Astrocyte of the spinal cord (primary cell): ENCODE data around the gene BOD1L1.

Experiments used
- DNase-seq: peaks from one replicate; pipeline ENCODE4 v3.0.0; 2011; ENCODE audit warnings: low read depth, low spot score
- H3K4me3 ChIP-seq: 2 replicates; pipeline ENCODE4 v1.5.1; 2011; ENCODE audit warnings: low read depth, mild to moderate bottlenecking, low read length, moderate library complexity
- in situ Hi-C: cut with HindIII; loops from 2 replicates; pipeline ENCODE4 v1.10.0; 2017; ENCODE audit warnings: low sequenced_read_pairs
- TF ChIP-seq, protein P1 (sequence below): IDR thresholded peaks from 2 replicates; pipeline ENCODE4 v1.5.1; 2012; ENCODE audit warnings: low read depth, mild to moderate bottlenecking, low read length, inconsistent platforms

The BOD1L1 gene

DNA sequence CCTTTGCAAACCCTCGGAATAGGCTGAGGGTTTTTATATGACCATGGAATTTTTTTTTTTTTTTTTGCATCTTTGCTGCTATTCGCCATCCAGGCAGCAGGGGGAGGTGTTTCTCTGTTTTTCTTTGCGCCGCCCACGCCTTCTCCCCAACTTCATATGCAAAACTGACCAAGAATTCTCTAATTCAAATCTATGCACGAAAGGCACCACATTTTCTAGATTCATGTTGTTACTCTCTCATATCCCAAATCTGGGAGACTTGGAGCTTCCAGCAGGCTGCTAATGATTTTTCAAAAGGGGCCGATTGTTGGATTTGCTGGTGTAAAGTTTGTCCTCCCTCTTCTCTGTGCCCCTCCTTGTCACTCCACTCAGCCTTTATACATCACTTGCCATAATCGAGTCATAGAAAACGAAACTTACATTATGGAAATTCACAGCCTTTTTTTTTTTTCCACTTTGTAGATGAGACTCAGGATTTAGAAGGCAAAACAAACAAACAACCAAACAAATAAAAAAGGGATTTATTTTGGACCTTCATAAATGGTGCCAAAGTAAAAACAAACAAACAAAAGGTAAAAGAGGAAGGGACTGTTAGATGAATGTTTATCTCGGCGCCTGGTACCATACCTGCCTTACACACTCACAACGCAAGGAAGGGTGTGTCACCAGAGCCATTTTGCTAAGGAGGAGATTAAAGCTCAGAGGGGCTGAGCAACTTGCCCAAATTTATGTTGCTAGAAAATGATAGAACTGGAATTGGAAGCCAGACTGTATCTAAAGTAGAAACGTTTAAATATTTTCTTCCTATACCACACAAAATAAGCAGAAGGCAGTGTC lies 29.3 kb upstream of the BOD1L1 start:
- peak overlapping the region; percentile 27 for H3K4me3 ChIP-seq
- in situ Hi-C loops = no loop called here
- TF ChIP-seq, protein P1, sequence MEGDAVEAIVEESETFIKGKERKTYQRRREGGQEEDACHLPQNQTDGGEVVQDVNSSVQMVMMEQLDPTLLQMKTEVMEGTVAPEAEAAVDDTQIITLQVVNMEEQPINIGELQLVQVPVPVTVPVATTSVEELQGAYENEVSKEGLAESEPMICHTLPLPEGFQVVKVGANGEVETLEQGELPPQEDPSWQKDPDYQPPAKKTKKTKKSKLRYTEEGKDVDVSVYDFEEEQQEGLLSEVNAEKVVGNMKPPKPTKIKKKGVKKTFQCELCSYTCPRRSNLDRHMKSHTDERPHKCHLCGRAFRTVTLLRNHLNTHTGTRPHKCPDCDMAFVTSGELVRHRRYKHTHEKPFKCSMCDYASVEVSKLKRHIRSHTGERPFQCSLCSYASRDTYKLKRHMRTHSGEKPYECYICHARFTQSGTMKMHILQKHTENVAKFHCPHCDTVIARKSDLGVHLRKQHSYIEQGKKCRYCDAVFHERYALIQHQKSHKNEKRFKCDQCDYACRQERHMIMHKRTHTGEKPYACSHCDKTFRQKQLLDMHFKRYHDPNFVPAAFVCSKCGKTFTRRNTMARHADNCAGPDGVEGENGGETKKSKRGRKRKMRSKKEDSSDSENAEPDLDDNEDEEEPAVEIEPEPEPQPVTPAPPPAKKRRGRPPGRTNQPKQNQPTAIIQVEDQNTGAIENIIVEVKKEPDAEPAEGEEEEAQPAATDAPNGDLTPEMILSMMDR = peak; percentile 76
- peak; percentile 85 for DNase-seq

DNA sequence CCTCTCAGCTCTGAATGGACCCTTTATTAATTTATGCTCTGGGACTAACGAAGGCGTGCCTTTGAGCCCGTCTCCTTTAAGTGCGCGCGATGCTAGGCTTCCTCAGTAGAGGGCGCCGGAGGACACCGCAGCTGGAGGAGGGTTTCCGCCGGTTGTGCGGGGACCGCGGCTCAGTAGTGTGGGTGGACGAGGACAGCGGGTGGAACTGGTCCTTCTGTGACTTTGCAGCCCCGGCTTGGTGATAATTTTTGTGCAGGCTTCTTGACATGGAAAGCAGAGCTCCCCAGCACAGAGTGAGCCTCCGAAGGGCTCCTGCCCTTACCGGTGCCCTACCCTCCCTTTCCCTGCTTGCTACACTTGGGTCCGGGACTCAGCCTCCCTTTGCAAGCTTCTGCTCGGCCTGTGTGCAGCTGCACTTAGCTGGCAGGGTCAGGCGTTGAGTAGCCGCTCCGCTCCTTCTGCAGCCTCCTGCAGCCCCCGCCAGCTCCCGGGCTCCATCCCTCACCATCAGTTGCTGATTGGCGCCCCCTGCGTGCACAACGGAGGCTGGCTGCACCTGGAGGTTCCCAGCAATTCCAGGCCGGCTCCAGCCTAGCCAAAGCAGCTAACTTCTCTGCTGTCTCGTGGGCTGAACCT lies 26.8 kb upstream of the BOD1L1 start:
- in situ Hi-C loops = no loop called here
- peak; percentile 77 for DNase-seq
- TF ChIP-seq, protein P1 = peak; percentile 97
- peak overlapping the region; percentile 58 for H3K4me3 ChIP-seq

DNA sequence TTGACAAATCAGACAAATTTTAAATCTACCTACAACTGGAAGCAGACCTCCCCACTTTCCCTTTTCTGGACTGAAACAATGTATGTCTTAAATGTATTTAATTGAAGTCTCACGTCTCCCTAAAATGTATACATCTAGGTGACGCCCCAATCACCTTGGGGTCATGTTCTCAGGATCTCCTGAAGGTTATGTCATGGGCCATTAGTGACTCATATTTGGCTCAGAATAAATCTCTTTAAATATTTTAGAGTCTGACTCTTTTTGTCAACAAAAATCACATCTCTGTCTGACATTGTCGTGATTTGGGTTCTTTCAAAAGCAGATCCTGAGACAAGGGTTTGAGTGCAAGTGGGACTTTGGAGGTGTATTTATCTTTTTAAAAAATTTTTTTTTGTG lies 26.2 kb upstream of the BOD1L1 start:
- in situ Hi-C loops = no loop called here
- TF ChIP-seq, protein P1 = no peak
- H3K4me3 ChIP-seq = no peak overlapping the region
- DNase-seq = no peak

DNA sequence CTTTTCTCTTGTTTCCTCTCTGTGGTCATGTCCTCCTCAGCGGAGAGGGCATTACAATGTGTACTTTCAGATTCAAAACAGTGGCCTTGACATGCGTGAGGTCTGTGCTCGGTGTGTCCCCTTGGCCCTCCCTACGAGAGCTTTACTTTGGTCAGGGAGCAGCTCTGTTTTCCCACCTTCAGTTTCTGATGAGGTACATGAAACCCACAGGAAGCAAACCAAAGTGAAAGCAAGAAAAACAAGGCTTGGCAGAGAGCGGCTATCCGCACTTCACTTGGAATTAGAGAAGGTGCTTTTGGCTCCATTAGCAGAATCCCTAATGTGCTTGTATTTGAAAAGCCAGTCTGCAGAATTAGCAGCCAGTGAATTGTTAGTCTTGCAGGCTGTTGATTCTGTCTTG lies 19.5 kb upstream of the BOD1L1 start:
- DNase-seq = no peak
- no peak overlapping the region for H3K4me3 ChIP-seq
- TF ChIP-seq, protein P1 = no peak
- in situ Hi-C loops = no loop called here

DNA sequence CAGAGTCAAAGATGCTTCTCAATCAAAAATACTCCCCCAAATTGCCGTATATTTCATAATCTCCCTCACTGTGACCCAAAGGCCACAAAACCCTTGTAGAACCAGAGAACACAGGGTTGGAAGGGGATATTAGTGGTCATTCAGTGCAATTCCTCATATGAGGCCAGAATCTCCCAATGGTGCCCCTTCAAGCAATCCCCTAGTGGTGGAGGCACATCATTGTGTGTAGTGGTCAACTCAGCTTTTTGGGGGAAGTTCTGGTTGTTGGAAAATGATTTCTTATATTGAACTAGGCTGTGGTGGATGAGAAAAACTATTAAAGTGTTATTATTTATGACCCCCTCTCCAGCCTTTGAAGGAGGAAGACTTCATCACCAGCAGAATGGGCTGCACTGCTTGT lies 17.6 kb upstream of the BOD1L1 start:
- TF ChIP-seq, protein P1 = peak; percentile 11
- no peak overlapping the region for H3K4me3 ChIP-seq
- no peak for DNase-seq
- in situ Hi-C loops = no loop called here

DNA sequence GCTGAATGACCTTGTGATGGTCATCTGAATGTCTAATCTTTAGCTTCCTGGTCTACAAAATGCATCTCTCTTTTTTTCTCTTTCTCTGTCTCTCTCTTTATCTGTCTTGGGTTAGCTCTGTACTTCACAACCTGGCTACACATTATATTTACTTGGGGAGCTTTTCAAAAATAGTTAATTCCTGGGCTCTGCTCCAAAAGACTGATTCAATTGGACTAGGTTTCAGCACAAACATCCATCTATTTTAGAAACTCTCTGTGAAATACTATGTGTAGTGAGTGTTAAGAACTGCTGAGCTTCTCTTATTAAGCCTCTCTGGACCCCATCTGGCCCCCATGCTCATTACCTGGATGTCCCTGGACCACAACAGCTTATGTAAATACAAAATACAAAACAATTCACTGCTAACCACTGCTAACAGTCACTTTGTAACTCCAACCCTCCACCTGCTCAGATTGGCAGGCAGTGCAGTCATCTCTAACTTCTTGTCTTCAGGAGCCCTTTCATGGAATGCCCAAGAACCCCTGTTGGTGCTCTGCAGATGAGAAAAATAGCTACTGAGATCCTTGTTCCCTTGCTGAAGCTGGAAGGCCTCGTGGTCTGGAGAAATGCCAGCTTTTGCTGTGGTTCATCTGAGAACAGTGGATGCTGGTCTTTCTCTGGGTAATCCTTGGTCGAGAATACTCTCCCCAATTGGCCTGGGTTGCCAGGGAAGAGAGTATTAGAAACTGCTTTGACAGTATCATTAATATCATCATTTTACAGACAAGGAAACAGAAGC lies 14.8 kb upstream of the BOD1L1 start:
- TF ChIP-seq, protein P1 = no peak
- peak; percentile 82 for DNase-seq
- H3K4me3 ChIP-seq = no peak overlapping the region
- in situ Hi-C loops = no loop called here
